ENCODE results near the gene GIPC3. TPM values are rescaled to one million over a fixed set of nuclear protein-coding genes. Genes with fewer than 3 reads are reported as not detected.

The GIPC3 gene
- polyA plus RNA-seq, 4 donors = 1.1 to 3.5 (median 3.0) TPM

DNA sequence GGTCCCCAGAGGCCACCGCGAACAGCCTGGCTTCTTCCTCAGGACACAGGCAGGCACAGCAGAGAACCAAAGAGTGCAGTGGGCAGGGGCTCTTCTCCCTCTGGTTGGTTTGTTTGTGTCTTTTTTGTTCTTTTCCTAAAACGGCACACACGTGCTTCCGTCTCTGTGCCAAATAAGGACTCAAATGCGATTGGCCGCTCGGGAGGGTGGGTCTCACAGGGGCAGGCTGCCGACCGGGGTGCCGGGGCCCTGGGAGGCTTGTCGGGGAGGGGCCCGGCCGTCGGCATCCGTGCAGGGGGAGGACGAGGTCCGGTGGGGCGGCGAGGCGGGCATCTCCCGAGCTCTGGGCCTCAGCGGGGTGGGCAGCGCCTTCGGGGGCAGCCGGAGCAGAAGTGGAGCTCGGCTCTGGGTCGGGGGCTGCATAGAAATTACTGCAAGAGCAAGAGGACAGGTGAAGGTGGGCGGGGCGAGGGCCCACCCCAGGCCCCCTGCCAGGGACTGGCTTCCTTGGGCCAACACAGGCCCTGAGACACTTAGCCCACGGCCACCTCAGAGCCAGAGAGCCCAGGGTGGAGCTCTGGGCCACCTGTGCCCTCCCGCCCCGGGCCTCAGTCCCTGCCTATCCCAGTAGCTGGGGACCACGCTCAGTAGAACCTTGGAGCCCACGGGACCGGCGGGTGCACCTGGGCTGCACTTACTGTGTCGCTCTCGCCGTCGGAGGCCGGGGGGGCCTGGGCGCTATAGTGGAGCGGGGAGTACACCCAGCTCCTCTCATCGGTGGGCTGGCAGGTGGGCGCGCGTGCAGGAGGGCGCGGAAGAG, 47.7 kb downstream of the GIPC3 start:
- DNase-seq (ENCODE audit: low read depth in 4 of 4, low spot score in 3 of 4) = no peak

DNA sequence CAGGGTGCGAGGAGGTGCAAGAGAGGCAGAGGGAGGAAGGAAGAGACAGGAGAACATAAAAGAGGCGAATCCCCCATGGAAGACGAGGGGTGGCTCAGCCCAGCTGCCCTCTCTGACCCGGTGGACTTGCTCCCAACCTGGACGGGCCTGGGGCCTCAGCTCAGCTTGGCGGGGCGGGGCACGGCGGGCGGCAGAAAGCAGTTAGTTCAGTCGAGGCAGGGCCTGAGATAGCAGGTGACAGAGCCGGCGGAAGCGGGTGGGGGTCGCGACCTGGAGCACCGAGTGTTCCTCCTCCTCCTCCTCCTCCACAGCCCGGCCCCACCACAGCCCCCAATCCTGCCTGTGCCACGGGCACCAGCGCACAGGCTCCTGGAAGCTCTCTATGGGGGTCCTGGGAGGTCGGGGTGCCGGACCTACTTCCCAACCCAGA, 48.3 kb downstream of the GIPC3 start:
- DNase-seq (ENCODE audit: low read depth in 4 of 4, low spot score in 3 of 4) = no peak

DNA sequence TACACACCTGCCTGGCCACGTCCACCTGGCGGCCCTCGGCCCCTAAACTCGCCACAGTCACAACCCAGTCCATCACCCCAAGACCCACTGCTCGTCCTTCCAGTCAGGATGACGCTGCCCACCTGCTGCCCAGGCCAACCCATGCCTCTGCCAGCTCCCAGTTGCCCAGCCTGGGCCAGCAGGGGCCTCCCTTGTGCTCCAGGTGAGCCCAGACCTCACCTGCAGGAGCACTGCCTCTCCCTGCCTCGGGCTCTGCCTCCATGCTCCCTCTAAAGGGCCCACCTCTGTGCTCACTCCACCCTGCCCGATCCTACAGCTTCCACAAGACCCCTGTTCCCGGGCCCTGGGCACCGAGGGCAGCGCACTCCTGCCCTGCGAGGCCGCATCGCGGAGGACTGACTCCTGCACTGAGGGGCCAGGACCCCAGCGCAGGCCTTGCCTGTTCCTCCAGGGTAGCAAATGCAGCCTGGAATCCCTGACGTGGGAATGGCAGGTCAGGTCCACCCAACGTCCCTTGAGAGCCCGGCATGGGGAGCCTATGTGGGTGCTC, 49.3 kb downstream of the GIPC3 start:
- DNase-seq (ENCODE audit: low read depth in 4 of 4, low spot score in 3 of 4) = no peak

DNA sequence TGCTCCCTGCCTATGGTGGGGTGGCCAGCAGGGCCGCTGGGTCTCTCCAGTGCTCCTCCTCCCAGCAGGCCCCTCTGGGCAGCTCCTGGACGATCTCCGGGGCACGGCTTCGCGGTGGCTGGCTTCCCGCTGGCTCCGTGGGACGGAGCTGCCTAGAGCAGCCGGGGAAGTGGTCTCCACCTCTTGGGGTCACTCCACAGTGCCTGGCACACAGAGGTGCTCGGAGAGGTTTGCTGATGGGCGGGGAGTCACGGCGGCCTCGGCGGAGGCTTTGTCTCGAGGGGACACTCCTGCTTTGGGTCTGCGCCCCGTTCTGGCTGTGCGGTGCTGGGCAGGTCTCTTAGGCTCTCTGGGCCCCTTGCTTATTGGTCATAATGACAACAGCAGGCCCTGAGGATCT, 51.2 kb downstream of the GIPC3 start:
- no peak for DNase-seq (ENCODE audit: low read depth in 4 of 4, low spot score in 3 of 4)

DNA sequence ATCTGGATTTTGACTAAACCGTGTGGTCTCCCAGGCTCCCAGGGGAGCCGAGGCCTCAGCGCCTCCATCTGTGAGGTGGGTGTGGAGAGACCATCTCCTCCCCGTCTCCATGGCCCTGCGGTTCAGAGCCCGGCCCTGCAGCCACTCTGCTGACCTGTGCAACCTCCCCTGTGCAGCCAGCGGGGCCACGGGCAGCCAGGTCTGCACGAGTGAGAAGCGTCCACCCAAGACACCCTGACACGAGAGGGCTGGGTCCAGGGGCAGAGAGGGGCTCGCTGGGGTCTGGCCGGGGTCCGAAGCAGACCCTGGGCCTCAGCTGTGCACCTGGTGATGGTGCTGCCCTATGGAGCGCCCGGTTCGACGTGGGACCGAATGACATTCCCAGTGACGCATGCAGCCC, 51.7 kb downstream of the GIPC3 start:
- no peak for DNase-seq (ENCODE audit: low read depth in 4 of 4, low spot score in 3 of 4)

DNA sequence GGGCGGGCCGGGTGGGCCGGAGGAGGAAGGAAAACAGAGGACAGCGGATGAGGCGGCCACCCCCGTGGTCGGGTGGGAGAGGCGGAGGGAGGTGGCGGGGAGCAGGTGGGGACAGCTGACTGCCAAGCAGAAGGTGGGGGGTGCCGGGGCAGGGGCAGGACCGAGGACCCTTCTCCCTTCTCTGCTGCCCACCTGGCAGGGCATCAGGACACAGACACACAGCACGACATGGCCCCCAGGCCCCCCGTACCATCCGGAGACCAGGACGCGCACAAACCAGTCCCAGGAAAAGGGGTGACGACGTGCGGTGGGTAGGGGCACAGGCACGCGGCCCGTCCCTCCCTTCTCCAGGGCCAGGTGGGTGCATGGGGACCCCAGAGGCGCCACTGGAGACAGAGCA, 52.3 kb downstream of the GIPC3 start:
- no peak for DNase-seq (ENCODE audit: low read depth in 4 of 4, low spot score in 3 of 4)

DNA sequence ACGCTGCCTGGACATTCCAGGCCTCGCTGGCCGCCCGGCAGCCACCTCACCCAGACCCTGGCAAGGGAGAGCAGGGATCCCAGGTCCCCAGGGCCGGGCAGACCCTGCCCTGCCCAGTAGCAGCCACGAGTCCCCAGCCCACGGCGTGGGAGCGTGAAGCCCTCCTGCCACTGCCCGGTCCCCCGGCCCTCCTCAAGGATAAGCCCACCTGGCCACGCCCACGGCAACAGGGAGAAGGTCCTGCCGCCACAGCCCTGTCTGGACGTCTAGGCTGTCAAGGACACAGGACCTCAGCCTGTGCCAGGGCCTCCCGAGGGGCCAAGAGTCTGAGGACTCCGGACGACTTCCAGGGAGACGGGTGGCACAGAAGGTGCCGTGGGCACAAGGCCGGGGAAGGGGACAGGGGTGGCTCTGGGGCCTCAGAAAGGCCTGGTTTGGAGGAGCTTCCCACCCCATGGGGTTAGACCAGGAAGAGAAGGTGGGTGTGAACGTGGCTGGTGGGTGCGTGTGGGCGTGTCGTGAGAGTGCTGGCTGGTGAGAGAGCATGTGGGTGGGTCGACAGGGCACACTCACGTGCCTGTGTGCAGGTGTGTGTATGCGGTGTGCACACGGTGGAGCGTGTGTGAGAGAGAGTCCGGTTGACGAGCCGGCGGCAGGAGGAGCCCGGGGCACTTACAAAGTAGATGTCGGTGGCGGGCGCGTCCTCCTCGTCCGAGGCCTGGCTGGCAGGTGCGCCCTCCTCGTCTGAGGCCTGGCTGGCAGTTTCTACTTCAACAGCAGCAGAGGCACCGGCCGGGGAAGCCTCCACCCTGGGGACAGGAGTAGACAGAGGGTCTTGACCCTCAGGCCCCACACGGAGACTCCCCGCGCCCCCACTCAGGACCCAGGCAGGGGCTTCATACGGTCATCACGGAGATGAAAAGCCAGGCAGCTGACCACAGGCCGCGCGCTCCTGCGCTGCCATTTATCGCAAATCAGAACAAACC, 53.2 kb downstream of the GIPC3 start:
- no peak for DNase-seq (ENCODE audit: low read depth in 4 of 4, low spot score in 3 of 4)

DNA sequence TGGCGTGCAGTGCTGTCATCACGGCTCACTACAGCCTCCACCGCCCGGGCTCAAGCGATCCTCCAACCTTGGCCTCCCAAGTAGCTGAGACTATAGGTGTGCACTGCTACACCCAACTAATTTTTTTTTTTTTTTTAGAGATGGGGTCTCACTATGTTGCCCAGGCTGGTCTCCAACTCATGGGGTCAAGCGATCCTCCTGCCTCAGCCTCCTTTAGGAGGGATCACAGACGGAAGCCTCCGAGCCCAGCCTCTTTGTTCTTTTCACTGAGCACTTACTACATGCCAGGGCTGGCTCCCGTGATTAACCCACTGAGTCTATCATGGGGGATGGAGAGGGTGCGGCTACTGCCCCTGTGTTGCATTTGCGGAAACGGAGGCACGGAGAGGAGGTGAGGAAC, 54.2 kb downstream of the GIPC3 start:
- DNase-seq (ENCODE audit: low read depth in 4 of 4, low spot score in 3 of 4) = no peak

DNA sequence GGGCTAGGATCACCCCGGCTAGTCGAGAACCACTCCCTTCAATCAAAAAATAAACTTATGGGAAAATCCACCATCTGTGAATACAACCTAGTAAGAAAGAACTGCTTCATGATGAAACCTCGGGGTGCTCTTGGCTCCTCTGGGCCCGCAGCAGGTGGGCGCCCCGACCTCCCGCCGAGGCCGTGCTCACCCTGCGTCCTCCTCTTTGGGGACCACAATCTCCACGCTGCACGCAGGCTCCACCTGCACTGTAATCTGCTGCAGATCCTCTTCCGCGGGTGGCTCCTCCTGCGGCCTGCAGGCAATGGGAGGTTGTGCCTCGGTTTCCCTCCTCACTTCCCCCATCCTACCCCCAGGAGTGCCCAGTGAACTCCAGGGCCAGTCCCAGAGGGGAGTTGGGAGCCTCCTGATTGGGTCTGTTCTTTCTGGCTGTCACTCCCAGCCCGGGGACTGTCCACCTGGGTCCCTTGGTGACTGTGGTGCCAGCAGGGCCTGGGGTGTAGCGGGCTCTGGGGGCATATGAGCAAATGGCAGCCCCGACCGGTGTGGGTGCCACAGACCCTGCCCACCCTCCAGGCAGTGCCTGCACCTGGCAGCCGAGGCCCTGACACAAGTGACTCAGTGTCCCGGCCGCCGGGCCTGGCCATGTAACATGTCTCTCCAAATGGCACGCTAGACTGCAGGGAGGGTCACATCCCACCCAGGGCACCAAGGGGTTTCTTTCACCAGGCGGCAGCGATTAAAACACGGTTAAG, 56.4 kb downstream of the GIPC3 start:
- no peak for DNase-seq (ENCODE audit: low read depth in 4 of 4, low spot score in 3 of 4)

DNA sequence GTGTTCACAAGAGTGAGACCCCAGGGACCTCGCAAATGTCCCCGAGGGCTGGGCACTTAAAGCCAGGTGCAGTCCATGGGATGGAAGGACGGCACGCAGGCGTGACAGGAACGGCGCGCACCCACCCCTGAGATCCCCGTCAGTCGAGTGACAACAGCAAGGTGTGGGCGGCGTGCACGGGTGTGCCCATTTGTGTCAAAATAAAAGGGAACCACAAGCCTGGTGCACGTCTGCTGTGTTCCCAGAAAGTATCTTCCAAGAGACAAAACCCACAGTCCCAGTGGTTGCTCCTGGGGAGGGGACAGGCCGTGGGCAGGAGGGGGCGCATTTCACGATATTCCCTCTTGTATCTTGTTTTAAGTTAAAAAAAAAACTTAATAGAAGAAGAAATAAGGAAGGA, 57.0 kb downstream of the GIPC3 start:
- no peak for DNase-seq (ENCODE audit: low read depth in 4 of 4, low spot score in 3 of 4)

Other genes starting within 250 kb of the GIPC3 start
- 10 to 100 TPM; 21.7 to 57.6 (median 26.6) TPM for gene NFIC, start 218.9 kb upstream of the GIPC3 start, polyA plus RNA-seq (ENCODE audit: insufficient read length in 4 of 4)
- gene SMIM24, start 105.0 kb upstream of the GIPC3 start, polyA plus RNA-seq (ENCODE audit: insufficient read length in 4 of 4) = 100 to 1,000 TPM in 3 of 4 donors, 10 to 100 TPM in 1; 13.5 to 564 (median 408) TPM
- under 1 TPM in 1 of 4 donors, not detected in 3; 0.32 TPM for gene SMIM44, start 102.0 kb upstream of the GIPC3 start, polyA plus RNA-seq (ENCODE audit: insufficient read length in 4 of 4)
- 10 to 100 TPM in 1 of 4 donors, 1 to 10 TPM in 3; 4.7 to 11.4 (median 6.2) TPM for gene DOHH, start 84.8 kb upstream of the GIPC3 start, polyA plus RNA-seq (ENCODE audit: insufficient read length in 4 of 4)
- gene FZR1, start 79.2 kb upstream of the GIPC3 start, polyA plus RNA-seq (ENCODE audit: insufficient read length in 4 of 4) = 10 to 100 TPM; 43.2 to 59.0 (median 50.0) TPM
- 1 to 10 TPM; 2.7 to 7.7 (median 3.5) TPM for gene TEKTIP1, start 46.3 kb upstream of the GIPC3 start, polyA plus RNA-seq (ENCODE audit: insufficient read length in 4 of 4)
- 10 to 100 TPM; 31.5 to 68.4 (median 49.5) TPM for gene MFSD12, start 27.9 kb upstream of the GIPC3 start, polyA plus RNA-seq (ENCODE audit: insufficient read length in 4 of 4)
- gene HMG20B, start 12.5 kb upstream of the GIPC3 start, polyA plus RNA-seq (ENCODE audit: insufficient read length in 4 of 4) = 10 to 100 TPM; 57.9 to 96.7 (median 69.9) TPM
- gene TBXA2R, start 21.4 kb downstream of the GIPC3 start, polyA plus RNA-seq (ENCODE audit: insufficient read length in 4 of 4) = 1 to 10 TPM; 1.4 to 3.9 (median 3.2) TPM
- 10 to 100 TPM; 17.8 to 30.4 (median 22.2) TPM for gene CACTIN, start 41.3 kb downstream of the GIPC3 start, polyA plus RNA-seq (ENCODE audit: insufficient read length in 4 of 4)
- gene PIP5K1C, start 115.0 kb downstream of the GIPC3 start, polyA plus RNA-seq (ENCODE audit: insufficient read length in 4 of 4) = 10 to 100 TPM; 20.3 to 33.2 (median 23.5) TPM
- 10 to 100 TPM in 2 of 4 donors, 1 to 10 TPM in 1, under 1 TPM in 1; 0.89 to 17.2 (median 8.7) TPM for gene TJP3, start 122.9 kb downstream of the GIPC3 start, polyA plus RNA-seq (ENCODE audit: insufficient read length in 4 of 4)
- gene APBA3, start 176.2 kb downstream of the GIPC3 start, polyA plus RNA-seq (ENCODE audit: insufficient read length in 4 of 4) = 10 to 100 TPM in 3 of 4 donors, 1 to 10 TPM in 1; 9.9 to 26.9 (median 14.6) TPM
- 10 to 100 TPM; 25.2 to 41.8 (median 31.3) TPM for gene MRPL54, start 177.2 kb downstream of the GIPC3 start, polyA plus RNA-seq (ENCODE audit: insufficient read length in 4 of 4)
- gene RAX2, start 186.8 kb downstream of the GIPC3 start, polyA plus RNA-seq (ENCODE audit: insufficient read length in 4 of 4) = under 1 TPM in 1 of 4 donors, not detected in 3; 0.20 TPM
- 1 to 10 TPM in 3 of 4 donors, under 1 TPM in 1; 0.57 to 1.6 (median 1.4) TPM for gene MATK, start 200.9 kb downstream of the GIPC3 start, polyA plus RNA-seq (ENCODE audit: insufficient read length in 4 of 4)

Data from left renal pelvis (tissue), 4 donors.